Uterus (tissue), 2 donors: ENCODE measurements around the gene SAMD14.

Experiments
- CTCF ChIP-seq, 4 experiments: fragments of 200-600 bp in 2 of 4; fragments of 450-650 bp in 2 of 4; sonication (generic) in 2 of 4; IDR thresholded peaks; one replicate each; pipeline ENCODE4 v1.5.1; 2016 to 2019; ENCODE audit warnings: antibody characterized with exemption in 4 of 4, mild to moderate bottlenecking in 2 of 4, moderate library complexity in 1 of 4
- POLR2A ChIP-seq, 2 donors: fragments of 450-650 bp; IDR thresholded peaks; one replicate each; pipeline ENCODE4 v1.6.1; 2016; ENCODE audit warnings: antibody characterized with exemption in 2 of 2, mild to moderate bottlenecking in 1 of 2, moderate library complexity in 1 of 2

GRCh38 chr17:50125420-50125997 is 4.5 kb downstream of the SAMD14 start:
- TF ChIP-seq POLR2A (IDR thresholded peaks at IDR 0.05) (no peak), CTCF (IDR thresholded peaks at IDR 0.05) (no peak)
